ENCODE data around the gene RYR2. TPM values are rescaled to one million over a fixed set of nuclear protein-coding genes. Genes with fewer than 3 reads are reported as not detected.
"Not testable (repeated sequence)": the region's sequence is repeated elsewhere in the genome, so short reads cannot be mapped to it uniquely, and the experiment has no call there.

RYR2 gene
- total RNA-seq, 4 donors from 2014 or later, result 0.20 to 0.60 (median 0.32) TPM

DNA sequence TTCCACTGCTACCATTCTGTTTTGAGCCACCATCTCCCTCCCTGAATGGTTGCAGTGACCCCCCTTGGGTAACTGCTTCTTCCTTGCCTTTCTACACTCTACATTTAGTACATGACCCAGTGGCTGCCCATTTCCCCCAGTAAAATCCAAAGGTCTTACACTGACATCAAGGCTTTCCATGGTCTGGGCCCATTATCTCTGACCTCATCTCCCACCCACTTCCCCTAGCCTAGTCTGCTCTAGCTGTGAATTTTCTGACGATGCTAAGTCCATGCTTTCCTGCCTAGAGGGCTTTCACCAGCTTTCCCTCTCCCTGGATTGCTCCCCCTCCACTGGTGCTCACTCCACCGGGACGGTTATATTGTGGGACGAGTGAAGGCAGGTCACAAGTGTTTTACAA lies 219.2 kb downstream of the RYR2 start:
- Histone ChIP-seq H3K27me3 (no peaks in the 10 kb centered on the region), H3K4me3 (no peak overlapping the region), H3K27ac (no peak overlapping the region), H3K9me3 (no peaks in the 10 kb centered on the region), H3K4me1 (no peaks in the 10 kb centered on the region), H3K36me3 (no peaks in the 10 kb centered on the region)
- DNase-seq (ENCODE audit: low spot score in 2 of 2), result no peak
- WGBS, 2 donors, result 72 to 75% methylated on average over 4 of the region's 4 CpGs
- TF ChIP-seq, protein P1, sequence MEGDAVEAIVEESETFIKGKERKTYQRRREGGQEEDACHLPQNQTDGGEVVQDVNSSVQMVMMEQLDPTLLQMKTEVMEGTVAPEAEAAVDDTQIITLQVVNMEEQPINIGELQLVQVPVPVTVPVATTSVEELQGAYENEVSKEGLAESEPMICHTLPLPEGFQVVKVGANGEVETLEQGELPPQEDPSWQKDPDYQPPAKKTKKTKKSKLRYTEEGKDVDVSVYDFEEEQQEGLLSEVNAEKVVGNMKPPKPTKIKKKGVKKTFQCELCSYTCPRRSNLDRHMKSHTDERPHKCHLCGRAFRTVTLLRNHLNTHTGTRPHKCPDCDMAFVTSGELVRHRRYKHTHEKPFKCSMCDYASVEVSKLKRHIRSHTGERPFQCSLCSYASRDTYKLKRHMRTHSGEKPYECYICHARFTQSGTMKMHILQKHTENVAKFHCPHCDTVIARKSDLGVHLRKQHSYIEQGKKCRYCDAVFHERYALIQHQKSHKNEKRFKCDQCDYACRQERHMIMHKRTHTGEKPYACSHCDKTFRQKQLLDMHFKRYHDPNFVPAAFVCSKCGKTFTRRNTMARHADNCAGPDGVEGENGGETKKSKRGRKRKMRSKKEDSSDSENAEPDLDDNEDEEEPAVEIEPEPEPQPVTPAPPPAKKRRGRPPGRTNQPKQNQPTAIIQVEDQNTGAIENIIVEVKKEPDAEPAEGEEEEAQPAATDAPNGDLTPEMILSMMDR (IDR thresholded peaks at IDR 0.05), result no peak
- TF ChIP-seq EP300 (IDR thresholded peaks at IDR 0.05) (no peak), POLR2A (IDR thresholded peaks at IDR 0.05) (no peak)

DNA sequence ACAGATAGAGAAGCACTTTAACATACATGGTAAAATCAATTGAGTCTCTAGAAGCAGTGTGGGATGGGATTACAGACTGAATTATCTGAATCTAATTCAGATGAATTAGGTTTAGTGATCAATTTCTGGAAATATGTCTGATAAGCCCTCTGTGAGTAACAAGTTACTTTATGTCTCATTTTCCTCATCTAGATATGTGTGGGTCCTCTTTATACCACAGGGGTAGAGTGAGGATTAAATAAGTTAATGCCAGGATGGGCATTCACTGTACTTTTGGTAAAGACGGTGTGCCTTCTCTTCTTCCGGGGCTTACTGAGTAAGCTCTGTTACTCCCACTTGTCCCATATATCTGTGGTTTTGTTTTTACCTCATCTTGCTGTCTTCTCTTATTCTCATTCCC lies 225.8 kb downstream of the RYR2 start:
- no peak for DNase-seq (ENCODE audit: low spot score in 2 of 2)
- Histone ChIP-seq H3K27me3 (no peaks in the 10 kb centered on the region), H3K27ac (no peak overlapping the region), H3K4me3 (no peak overlapping the region), H3K9me3 (no peaks in the 10 kb centered on the region), H3K36me3 (no peaks in the 10 kb centered on the region), H3K4me1 (no peaks in the 10 kb centered on the region)
- 81 to 87% methylated on average over 2 of the region's 2 CpGs for WGBS, 2 donors
- TF ChIP-seq POLR2A (IDR thresholded peaks at IDR 0.05) (no peak), EP300 (IDR thresholded peaks at IDR 0.05) (no peak)
- TF ChIP-seq, protein P1 (IDR thresholded peaks at IDR 0.05), result no peak

DNA sequence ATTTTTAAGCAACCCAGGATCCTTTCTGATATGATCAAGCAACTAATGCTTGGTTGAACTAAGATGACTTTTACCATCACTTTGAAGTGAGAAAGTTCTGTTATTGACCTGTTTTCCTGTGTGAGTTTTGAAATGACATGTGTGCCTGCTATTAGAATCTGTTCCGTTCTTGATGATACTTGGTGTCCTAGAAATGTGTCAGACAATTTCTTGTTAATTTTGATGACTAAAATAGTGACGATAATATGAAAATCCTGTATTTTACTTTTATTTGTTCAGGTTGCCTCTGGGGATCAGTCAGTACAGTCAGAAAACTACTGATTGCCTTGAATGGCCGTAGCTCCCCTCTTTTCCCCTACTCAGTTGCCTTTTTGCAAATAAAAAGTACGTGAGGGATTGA lies 228.0 kb downstream of the RYR2 start:
- TF ChIP-seq, protein P1 (IDR thresholded peaks at IDR 0.05), result no peak
- TF ChIP-seq POLR2A (IDR thresholded peaks at IDR 0.05), result no peak
- TF ChIP-seq EP300 (IDR thresholded peaks at IDR 0.05), result no peak
- 69 to 73% methylated on average over 4 of the region's 4 CpGs for WGBS, 2 donors
- no peak for DNase-seq (ENCODE audit: low spot score in 2 of 2)
- H3K4me1 ChIP-seq, result no peaks in the 10 kb centered on the region
- no peaks in the 10 kb centered on the region for H3K36me3 ChIP-seq
- H3K4me3 ChIP-seq, result no peak overlapping the region
- no peaks in the 10 kb centered on the region for H3K27me3 ChIP-seq
- no peak overlapping the region for H3K27ac ChIP-seq
- H3K9me3 ChIP-seq, result no peaks in the 10 kb centered on the region

- TF ChIP-seq POLR2A (IDR thresholded peaks at IDR 0.05) (no peak), EP300 (IDR thresholded peaks at IDR 0.05) (no peak)
- TF ChIP-seq, protein P1 (IDR thresholded peaks at IDR 0.05), result no peak
- H3K9me3 ChIP-seq, result no peaks in the 10 kb centered on the region
- no peak overlapping the region for H3K4me3 ChIP-seq
- H3K27me3 ChIP-seq, result no peaks in the 10 kb centered on the region
- no peak overlapping the region for H3K27ac ChIP-seq
- no peaks in the 10 kb centered on the region for H3K4me1 ChIP-seq
- H3K36me3 ChIP-seq, result no peaks in the 10 kb centered on the region
- WGBS, 2 donors, result 58 to 64% methylated on average over 3 of the region's 3 CpGs
- no peak for DNase-seq (ENCODE audit: low spot score in 2 of 2)
These were observed 228.4 kb downstream of the RYR2 start for GRCh38 chr1:237270353-237270752.

DNA sequence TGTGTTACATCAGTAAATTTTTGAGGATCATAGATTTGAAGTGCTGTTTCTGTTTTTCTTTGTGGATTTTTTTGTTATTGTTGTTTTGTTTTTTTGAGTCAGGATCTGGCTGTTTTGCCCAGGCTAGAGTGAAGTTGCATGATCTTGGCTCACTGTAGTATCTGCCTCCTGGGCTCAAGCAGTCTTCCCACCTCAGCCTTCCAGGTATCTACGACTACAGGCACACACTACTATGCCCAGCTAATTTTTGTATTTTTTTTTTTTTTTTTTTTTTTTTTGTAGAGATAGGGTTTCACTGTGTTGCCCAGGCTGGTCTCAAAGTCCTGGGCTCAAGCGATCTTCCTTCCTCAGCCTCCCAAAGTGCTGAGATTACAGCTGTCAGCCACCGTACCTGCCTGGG lies 236.0 kb downstream of the RYR2 start:
- not testable (repeated sequence) for H3K36me3 ChIP-seq; H3K4me1 ChIP-seq; H3K27me3 ChIP-seq; H3K9me3 ChIP-seq; H3K27ac ChIP-seq; H3K4me3 ChIP-seq; DNase-seq (ENCODE audit: low spot score in 2 of 2)
- WGBS, 2 donors, result 67 to 95% methylated on average over 3 of the region's 3 CpGs

DNA sequence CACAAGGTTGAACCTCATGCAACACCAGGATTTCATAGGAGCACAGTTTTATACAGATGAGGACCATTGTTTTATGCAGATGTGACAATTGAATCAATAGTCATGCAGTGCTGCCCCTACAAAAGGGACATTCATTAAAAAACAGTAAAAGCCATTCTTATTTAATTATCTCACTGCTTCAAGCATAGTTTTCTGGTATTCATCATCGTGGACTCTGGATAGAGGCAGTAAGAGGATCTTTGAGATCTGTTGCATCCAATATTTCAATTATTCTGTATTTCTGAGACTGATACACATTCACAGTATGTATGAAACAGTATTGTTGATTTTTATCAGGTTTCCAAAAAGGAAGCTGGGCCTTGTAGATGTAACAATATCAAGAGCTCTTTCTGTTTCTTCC lies 237.6 kb downstream of the RYR2 start:
- H3K27me3 ChIP-seq, result no peaks in the 10 kb centered on the region
- no peaks in the 10 kb centered on the region for H3K36me3 ChIP-seq
- WGBS, 2 donors, result 29 to 31% methylated on average over 1 of the region's 1 CpG
- no peak for TF ChIP-seq POLR2A (IDR thresholded peaks at IDR 0.05)
- TF ChIP-seq EP300 (IDR thresholded peaks at IDR 0.05), result no peak
- TF ChIP-seq, protein P1 (IDR thresholded peaks at IDR 0.05), result no peak
- H3K4me1 ChIP-seq, result no peaks in the 10 kb centered on the region
- no peak for DNase-seq (ENCODE audit: low spot score in 2 of 2)
- H3K9me3 ChIP-seq, result no peaks in the 10 kb centered on the region
- no peak overlapping the region for H3K4me3 ChIP-seq
- no peak overlapping the region for H3K27ac ChIP-seq

All from tibial nerve (tissue), 4 donors.